H1 (cell line): ENCODE results near the gene ZNF770. TPM values are rescaled to one million over a fixed set of nuclear protein-coding genes. Genes with fewer than 3 reads are reported as not detected.

Source experiments
- CTCF ChIA-PET: fragments of 300-600 bp; sonication (Branson Sonifier 250); formaldehyde crosslinking; loops from one replicate; lab custom pipeline; 2021; ENCODE audit not compliant: partially characterized antibody; lab: Charles Lee
- POLR2A ChIA-PET: fragments of 300-600 bp; sonication (Branson Sonifier 250); formaldehyde crosslinking; loops from one replicate; lab custom pipeline; 2021; ENCODE audit warnings: inconsistent platforms; ENCODE audit not compliant: partially characterized antibody; lab: Charles Lee
- DNase-seq, 2 experiments: peaks; one replicate each; pipeline versions ENCODE4 v3.0.0 to v3.0.0-alpha.2; 2010 to 2022; ENCODE audit warnings: low spot score in 2 of 2, low read depth in 1 of 2, mixed read lengths in 1 of 2
- FAIRE-seq: peaks from 2 replicates; lab custom pipeline; 2011; peaks lifted over from hg19 to GRCh38; lab: Jason Lieb, UNC
- H2AFZ ChIP-seq: 2 replicates; pipeline ENCODE4 v1.8.1; 2012; ENCODE audit warnings: low read length, inconsistent platforms
- H2AK5ac ChIP-seq: 2 replicates; pipeline ENCODE4 v1.6.1; 2013; ENCODE audit warnings: low read depth, low read length
- H2BK120ac ChIP-seq: replicated peaks from 2 replicates; pipeline ENCODE3; 2013; ENCODE audit warnings: low read depth, low read length, inconsistent platforms
- H2BK12ac ChIP-seq: 2 replicates; pipeline ENCODE4 v1.6.1; 2013; ENCODE audit warnings: low read depth, low read length
- H2BK15ac ChIP-seq: 2 replicates; pipeline ENCODE4 v1.6.1; 2013; ENCODE audit warnings: low read length
- H2BK20ac ChIP-seq: 2 replicates; pipeline ENCODE4 v1.6.1; 2013; ENCODE audit warnings: low read length
- H2BK5ac ChIP-seq: 2 replicates; pipeline ENCODE4 v1.6.1; 2013; ENCODE audit warnings: low read depth, low read length
- H3K14ac ChIP-seq: 2 replicates; pipeline ENCODE4 v1.6.1; 2013; ENCODE audit warnings: inconsistent platforms; ENCODE audit not compliant: insufficient read length
- H3K18ac ChIP-seq: 2 replicates; pipeline ENCODE4 v1.6.1; 2013; ENCODE audit warnings: low read length; ENCODE audit errors: extremely low read depth
- H3K23ac ChIP-seq: 2 replicates; pipeline ENCODE4 v1.6.1; 2013; ENCODE audit warnings: inconsistent platforms; ENCODE audit not compliant: insufficient read length
- H3K23me2 ChIP-seq: 2 replicates; pipeline ENCODE4 v1.6.1; 2013; ENCODE audit warnings: low read depth, low read length
- H3K27ac ChIP-seq: 2 replicates; pipeline ENCODE4 v1.6.1; 2011; ENCODE audit warnings: low read depth, low read length, inconsistent platforms
- H3K27me3 ChIP-seq, 4 experiments: replicated peaks in 1 of 4; 1 replicate in 1 of 4; 2 replicates in 3 of 4; pipeline versions ENCODE4 v1.6.1 to v1.8.1; 2011 to 2013; ENCODE audit warnings: low read length in 3 of 4, mild to moderate bottlenecking in 3 of 4, inconsistent platforms in 2 of 4, mixed read lengths in 2 of 4, moderate library complexity in 1 of 4; ENCODE audit not compliant: control insufficient read depth in 3 of 4, insufficient read depth in 3 of 4; ENCODE audit errors: extremely low read depth in 1 of 4
- H3K36me3 ChIP-seq, 4 experiments: 2 replicates each; pipeline versions ENCODE4 v1.6.1 to v1.8.1; 2011 to 2013; ENCODE audit warnings: mild to moderate bottlenecking in 4 of 4, low read length in 3 of 4, moderate library complexity in 2 of 4, control low read depth in 1 of 4, inconsistent platforms in 1 of 4; ENCODE audit not compliant: insufficient read depth in 4 of 4, control insufficient read depth in 2 of 4
- H3K4ac ChIP-seq: replicated peaks from 2 replicates; pipeline ENCODE3; 2013; ENCODE audit warnings: low read length, low read depth, mixed read lengths, inconsistent platforms; ENCODE audit not compliant: insufficient read length
- H3K4me1 ChIP-seq, 4 experiments: replicated peaks in 1 of 4; 1 replicate in 1 of 4; 2 replicates in 3 of 4; pipeline versions ENCODE4 v1.6.1 to v1.8.1; 2011 to 2013; ENCODE audit warnings: low read length in 3 of 4, inconsistent platforms in 2 of 4, mixed read lengths in 1 of 4; ENCODE audit not compliant: insufficient read depth in 4 of 4, control insufficient read depth in 3 of 4
- H3K4me2 ChIP-seq, 2 experiments: 2 replicates each; pipeline versions ENCODE4 v1.6.1 to v1.8.1; 2011 to 2013; ENCODE audit warnings: low read depth in 2 of 2, low read length in 2 of 2, control low read depth in 1 of 2, inconsistent platforms in 1 of 2, mild to moderate bottlenecking in 1 of 2; ENCODE audit not compliant: insufficient read depth in 1 of 2
- H3K4me3 ChIP-seq, 4 experiments: fragments of 200-600, 300-600 bp in 1 of 4; sonication (generic), shearing (Covaris generic), sonication (Bioruptor Twin) in 1 of 4; 2 replicates each; pipeline versions ENCODE4 v1.5.1 to v1.8.1; 2011 to 2016; ENCODE audit warnings: low read length in 4 of 4, low read depth in 3 of 4, control low read depth in 2 of 4, inconsistent platforms in 2 of 4, mild to moderate bottlenecking in 2 of 4, mixed read lengths in 1 of 4, moderate library complexity in 1 of 4; ENCODE audit not compliant: insufficient read depth in 2 of 4; ENCODE audit errors: extremely low read depth in 1 of 4
- H3K56ac ChIP-seq: replicated peaks from 2 replicates; pipeline ENCODE3; 2013; ENCODE audit warnings: low read depth, mild to moderate bottlenecking, mixed read lengths, low read length, inconsistent platforms; ENCODE audit not compliant: insufficient read length
- H3K79me1 ChIP-seq: 2 replicates; pipeline ENCODE4 v1.6.1; 2013; ENCODE audit warnings: low read depth, low read length, control low read depth
- H3K79me2 ChIP-seq, 2 experiments: 2 replicates each; pipeline versions ENCODE4 v1.6.1 to v1.8.1; 2012 to 2013; ENCODE audit warnings: low read length in 2 of 2, mild to moderate bottlenecking in 2 of 2, inconsistent platforms in 1 of 2; ENCODE audit not compliant: insufficient read depth in 2 of 2, control insufficient read depth in 1 of 2
- H3K9ac ChIP-seq, 4 experiments: replicated peaks in 1 of 4; 1 replicate in 1 of 4; 2 replicates in 3 of 4; pipeline versions ENCODE4 v1.6.1 to v1.8.1; 2011 to 2013; ENCODE audit warnings: low read depth in 3 of 4, low read length in 3 of 4, control low read depth in 2 of 4, mild to moderate bottlenecking in 2 of 4, moderate library complexity in 2 of 4, inconsistent platforms in 1 of 4; ENCODE audit errors: extremely low read depth in 1 of 4
- H3K9me3 ChIP-seq, 2 experiments: 2 replicates each; pipeline versions ENCODE4 v1.6.1 to v1.8.1; 2012 to 2013; ENCODE audit warnings: mild to moderate bottlenecking in 2 of 2, moderate library complexity in 2 of 2, control low read depth in 1 of 2, inconsistent platforms in 1 of 2, low read depth in 1 of 2, low read length in 1 of 2, mixed read lengths in 1 of 2; ENCODE audit not compliant: insufficient read depth in 2 of 2
- H4K20me1 ChIP-seq, 2 experiments: replicated peaks in 1 of 2; 2 replicates each; pipeline versions ENCODE3 to v1.8.1; 2011 to 2013; ENCODE audit warnings: inconsistent platforms in 2 of 2, low read length in 2 of 2, mild to moderate bottlenecking in 1 of 2; ENCODE audit not compliant: insufficient read depth in 2 of 2, control insufficient read depth in 1 of 2
- H4K5ac ChIP-seq: 2 replicates; pipeline ENCODE4 v1.6.1; 2013; ENCODE audit warnings: low read length, low read depth, mixed read lengths, inconsistent platforms; ENCODE audit not compliant: insufficient read length
- H4K8ac ChIP-seq: 2 replicates; pipeline ENCODE4 v1.8.0; 2013; ENCODE audit warnings: mild to moderate bottlenecking, moderate library complexity, low read length, inconsistent platforms; ENCODE audit not compliant: insufficient read depth; ENCODE audit errors: extremely low read depth
- H4K91ac ChIP-seq: replicated peaks from 2 replicates; pipeline ENCODE3; 2013; ENCODE audit warnings: low read length, mixed read lengths, inconsistent platforms; ENCODE audit not compliant: insufficient read length
- POU5F1 ChIP-seq: IDR thresholded peaks from 2 replicates; pipeline ENCODE4 v1.6.1; 2011; ENCODE audit warnings: low read depth, mild to moderate bottlenecking, low read length, moderate library complexity
- WGBS, 2 experiments: shearing (Covaris generic) in 1 of 2; methylation state at CpG; one replicate each; pipeline versions ENCODE4 v1.1.6 to v1.1.7; 2013 to 2015; ENCODE audit warnings: low lambda C conversion rate in 2 of 2, mixed read lengths in 2 of 2, inconsistent platforms in 1 of 2, low coverage in 1 of 2, missing lambda C conversion rate in 1 of 2; ENCODE audit not compliant: insufficient replicate concordance in 2 of 2, insufficient coverage in 1 of 2, insufficient read length in 1 of 2; ENCODE audit errors: extremely low coverage in 1 of 2, missing lambda C conversion rate in 1 of 2; 5-methylcytosine and 5-hydroxymethylcytosine counted together
- polyA plus RNA-seq, 7 experiments: library from polyadenylated mRNA; depleted of rRNA in 3 of 7; stranded (reverse) in 5 of 7; unstranded in 2 of 7; fragments of >200 nt in 5 of 7; fragments of 200-250 nt in 2 of 7; gene quantifications; 1 replicate in 5 of 7; 2 replicates in 1 of 7; 4 replicates in 1 of 7; pipeline versions ENCODE4 v1.2.1 to v1.2.3, GENCODE V29; 2011 to 2013; ENCODE audit warnings: missing spikeins in 2 of 7, mixed read lengths in 2 of 7
- total RNA-seq: library from RNA; stranded (reverse); fragmentation: NEBNext Ultra II Directional; extraction: Animal tissue kit (Norgen Biotek cat#: 25700); gene quantifications from 2 replicates; pipeline ENCODE4 v1.2.1, GENCODE V29; 2021

ZNF770 gene
- total and polyA plus RNA-seq, 2 of the 8 experiments (the other 6 are each of a cell fraction or from before 2014, with no cell fraction given) = 24.8 to 143 TPM

DNA sequence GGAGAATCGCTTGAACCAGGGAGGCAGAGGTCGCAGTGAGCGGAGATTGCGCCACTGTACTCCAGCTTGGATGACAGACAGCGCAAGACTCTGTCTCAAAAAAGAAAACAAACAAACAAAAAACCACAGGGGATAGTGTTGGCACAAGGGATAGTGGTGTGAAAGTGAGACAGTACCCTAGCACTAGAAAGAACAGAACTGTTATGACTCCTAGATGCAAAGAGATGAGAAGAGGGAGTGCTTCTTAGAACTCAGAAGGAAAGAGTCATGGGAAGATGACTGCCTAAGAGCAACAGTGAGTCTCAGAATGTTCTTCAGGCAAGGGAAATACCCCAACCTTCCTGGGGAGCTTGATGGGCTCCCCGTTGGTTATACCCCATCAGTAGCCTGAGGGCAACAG, 17.8 kb upstream of the ZNF770 start:
- no peak overlapping the region for H3K56ac ChIP-seq
- no peak overlapping the region for H3K4ac ChIP-seq
- H3K4me2 ChIP-seq = no peak overlapping the region
- H3K4me3 ChIP-seq = no peak overlapping the region
- H3K23me2 ChIP-seq = no peaks in the 10 kb centered on the region
- FAIRE-seq (no peak), DNase-seq (no peak)
- ChIA-PET POLR2A (interaction anchor here (0.6 to 1.8 kb wide), 3 partner anchors 12 to 18 kb away, joined by 3 to 4 read pairs (median 3); partner anchors contain the start of gene ZNF770), CTCF (interaction anchor here (0.6 to 3.6 kb wide), 2 partner anchors 13 to 26 kb away, joined by 4 to 14 read pairs; no protein-coding TSS in a partner anchor)
- H3K9me3 ChIP-seq = no peaks in the 10 kb centered on the region
- H3K27me3 ChIP-seq = no peaks in the 10 kb centered on the region
- no peak overlapping the region for H2AK5ac ChIP-seq
- H2BK20ac ChIP-seq = no peak overlapping the region
- no peak overlapping the region for H2BK12ac ChIP-seq
- no peaks in the 10 kb centered on the region for H3K79me1 ChIP-seq
- H2BK5ac ChIP-seq = no peak overlapping the region
- H3K79me2 ChIP-seq = no peaks in the 10 kb centered on the region
- no peak overlapping the region for H3K9ac ChIP-seq
- H4K5ac ChIP-seq = no peak overlapping the region
- no peak overlapping the region for H3K23ac ChIP-seq
- no peak overlapping the region for H3K27ac ChIP-seq
- H4K8ac ChIP-seq = no peak overlapping the region
- TF ChIP-seq POU5F1 = no peak
- H2BK15ac ChIP-seq = 0 out of 2 replicates have a peak overlapping the region, but pooled peaks have one; percentile 33
- H3K36me3 ChIP-seq = no peaks in the 10 kb centered on the region
- H2BK120ac ChIP-seq = no peak overlapping the region
- no peak overlapping the region for H2AFZ ChIP-seq
- no peaks in the 10 kb centered on the region for H4K20me1 ChIP-seq
- no peak overlapping the region for H3K18ac ChIP-seq
- no peaks in the 10 kb centered on the region for H3K4me1 ChIP-seq
- 94% methylated on average over 6 of the region's 6 CpGs; no CpG with 5 or more reads in 1 of the 2 experiments for WGBS, 2 experiments
- no peak overlapping the region for H4K91ac ChIP-seq
- no peak overlapping the region for H3K14ac ChIP-seq
